SK-N-MC (cell line): ENCODE measurements around the gene NT5DC4.

Source experiments
- DNase-seq: peaks from one replicate; pipeline ENCODE4 v3.0.0-alpha.2; 2011; ENCODE audit warnings: low read depth, low spot score
- H3K27ac ChIP-seq: fragments of 200-600 bp; sonication (generic); 2 replicates; pipeline ENCODE4 v1.5.1; 2016; ENCODE audit warnings: mixed run types
- H3K36me3 ChIP-seq: fragments of 200-600 bp; sonication (generic); 2 replicates; pipeline ENCODE4 v1.6.1; 2017; ENCODE audit warnings: antibody characterized with exemption, low read length, mixed read lengths; ENCODE audit not compliant: insufficient read depth
- H3K4me3 ChIP-seq: fragments of 200-600 bp; sonication (generic); 2 replicates; pipeline ENCODE4 v1.5.1; 2016
- H3K9ac ChIP-seq: fragments of 200-600 bp; sonication (generic); 2 replicates; pipeline ENCODE4 v1.8.0; 2017; ENCODE audit warnings: mixed run types, mixed read lengths; ENCODE audit not compliant: insufficient read length
- H3K9me3 ChIP-seq: fragments of 200-600 bp; sonication (generic); 2 replicates; pipeline ENCODE4 v1.6.1; 2017; ENCODE audit warnings: low read depth, mild to moderate bottlenecking, antibody characterized with exemption, low read length, moderate library complexity, mixed read lengths
- EZH2 ChIP-seq: fragments of 200-600 bp; sonication (generic); IDR thresholded peaks from one replicate; pipeline ENCODE4 v1.6.1; 2017; ENCODE audit warnings: antibody characterized with exemption
- FOXP2 ChIP-seq: optimal IDR thresholded peaks from 2 replicates; pipeline ENCODE3; 2011; ENCODE audit warnings: mild to moderate bottlenecking, moderate library complexity; ENCODE audit not compliant: insufficient read depth; ENCODE audit errors: extremely low read length, control extremely low read depth
- POLR2AphosphoS5 ChIP-seq: IDR thresholded peaks from 2 replicates; pipeline ENCODE4 v1.6.1; 2012; ENCODE audit warnings: mild to moderate bottlenecking, low read depth, low read length, borderline replicate concordance

NT5DC4 gene

GRCh38 chr2:112751451-112752197 lies 30.8 kb downstream of the NT5DC4 start:
- Histone ChIP-seq H3K9me3 (no peaks in the 10 kb centered on the region), H3K36me3 (peaks cover 71% of the 10 kb centered on the region), H3K27ac (no peak overlapping the region), H3K9ac (no peak overlapping the region), H3K4me3 (no peak overlapping the region)
- TF ChIP-seq FOXP2 (no peak), POLR2AphosphoS5 (no peak), EZH2 (no peak)
- no peak for DNase-seq

GRCh38 chr2:112752667-112753066 lies 31.8 kb downstream of the NT5DC4 start:
- Histone ChIP-seq H3K36me3 (peaks cover 75% of the 10 kb centered on the region), H3K27ac (no peak overlapping the region), H3K4me3 (no peak overlapping the region), H3K9ac (no peak overlapping the region), H3K9me3 (no peaks in the 10 kb centered on the region)
- TF ChIP-seq FOXP2 (no peak), EZH2 (no peak), POLR2AphosphoS5 (no peak)
- no peak for DNase-seq

- no peaks in the 10 kb centered on the region for H3K9me3 ChIP-seq
- no peak overlapping the region for H3K4me3 ChIP-seq
- no peak for TF ChIP-seq EZH2
- no peak overlapping the region for H3K9ac ChIP-seq
- H3K27ac ChIP-seq, result no peak overlapping the region
- DNase-seq, result no peak
- peaks cover 88% of the 10 kb centered on the region for H3K36me3 ChIP-seq
These were observed 33.7 kb downstream of the NT5DC4 start for GRCh38 chr2:112754564-112754963.

- Histone ChIP-seq H3K9ac (no peak overlapping the region), H3K27ac (no peak overlapping the region), H3K4me3 (no peak overlapping the region), H3K9me3 (no peaks in the 10 kb centered on the region), H3K36me3 (peaks cover 90% of the 10 kb centered on the region)
- TF ChIP-seq FOXP2 (no peak), POLR2AphosphoS5 (no peak), EZH2 (no peak)
- DNase-seq, result no peak
These were observed 34.6 kb downstream of the NT5DC4 start for GRCh38 chr2:112755444-112755843.

GRCh38 chr2:112756207-112756606 lies 35.4 kb downstream of the NT5DC4 start:
- Histone ChIP-seq H3K9me3 (no peaks in the 10 kb centered on the region), H3K27ac (no peak overlapping the region), H3K9ac (no peak overlapping the region), H3K36me3 (peaks cover 86% of the 10 kb centered on the region), H3K4me3 (no peak overlapping the region)
- DNase-seq, result no peak
- TF ChIP-seq FOXP2 (no peak), EZH2 (no peak), POLR2AphosphoS5 (no peak)

GRCh38 chr2:112757265-112757664 lies 36.4 kb downstream of the NT5DC4 start:
- no peak for DNase-seq
- no peak overlapping the region for H3K9ac ChIP-seq
- TF ChIP-seq POLR2AphosphoS5, result no peak
- no peak for TF ChIP-seq FOXP2
- no peak for TF ChIP-seq EZH2
- no peak overlapping the region for H3K27ac ChIP-seq
- H3K9me3 ChIP-seq, result no peaks in the 10 kb centered on the region
- H3K36me3 ChIP-seq, result peaks cover 85% of the 10 kb centered on the region
- H3K4me3 ChIP-seq, result no peak overlapping the region

GRCh38 chr2:112758711-112759110 lies 37.9 kb downstream of the NT5DC4 start:
- Histone ChIP-seq H3K4me3 (no peak overlapping the region), H3K36me3 (peaks cover 79% of the 10 kb centered on the region), H3K9ac (no peak overlapping the region), H3K9me3 (no peaks in the 10 kb centered on the region), H3K27ac (no peak overlapping the region)
- TF ChIP-seq EZH2, result no peak
- TF ChIP-seq POLR2AphosphoS5, result no peak
- TF ChIP-seq FOXP2, result no peak
- no peak for DNase-seq

GRCh38 chr2:112760149-112760548 lies 39.3 kb downstream of the NT5DC4 start:
- TF ChIP-seq FOXP2 (no peak), POLR2AphosphoS5 (no peak), EZH2 (no peak)
- Histone ChIP-seq H3K9me3 (no peaks in the 10 kb centered on the region), H3K9ac (no peak overlapping the region), H3K4me3 (no peak overlapping the region), H3K36me3 (peaks cover 65% of the 10 kb centered on the region), H3K27ac (no peak overlapping the region)
- no peak for DNase-seq

- Histone ChIP-seq H3K4me3 (no peak overlapping the region), H3K27ac (no peak overlapping the region), H3K36me3 (peaks cover 45% of the 10 kb centered on the region), H3K9me3 (no peaks in the 10 kb centered on the region), H3K9ac (no peak overlapping the region)
- DNase-seq, result no peak
- TF ChIP-seq POLR2AphosphoS5 (no peak), EZH2 (no peak), FOXP2 (no peak)
These were observed 41.5 kb downstream of the NT5DC4 start for GRCh38 chr2:112762276-112762675.
